CD14-positive monocyte (primary cell): ENCODE data around the gene IFIH1. TPM values are rescaled to one million over a fixed set of nuclear protein-coding genes. Genes with fewer than 3 reads are reported as not detected.
A peak's percentile ranks its signal among the peaks of the same experiment; 100 is the strongest.

Experiments used
- DNase-seq, 3 donors: peaks; one replicate each; pipeline ENCODE4 v3.0.0-alpha.2; 2011 to 2022
- H2AFZ ChIP-seq: 2 replicates; pipeline ENCODE4 v1.6.0; 2012; ENCODE audit warnings: mild to moderate bottlenecking, low read depth, low read length, inconsistent platforms; ENCODE audit not compliant: insufficient read depth, poor library complexity, severe bottlenecking
- H3K27ac ChIP-seq, 2 donors: 1 replicate in 1 of 2; 2 replicates in 1 of 2; pipeline ENCODE4 v1.5.1; 2012 to 2013; ENCODE audit warnings: low read length in 2 of 2, control low read depth in 1 of 2, inconsistent platforms in 1 of 2, low read depth in 1 of 2, mild to moderate bottlenecking in 1 of 2
- H3K27me3 ChIP-seq, 2 donors: one replicate each; pipeline versions ENCODE4 v1.6.0 to v1.6.1; 2011 to 2013; ENCODE audit warnings: low read length in 2 of 2; ENCODE audit not compliant: control insufficient read depth in 2 of 2, insufficient read depth in 2 of 2
- H3K36me3 ChIP-seq, 2 donors: replicated peaks in 1 of 2; 1 replicate in 1 of 2; 2 replicates in 1 of 2; pipeline versions ENCODE4 v1.5.1 to v1.6.1; 2012 to 2013; ENCODE audit warnings: low read length in 2 of 2, control low read depth in 1 of 2, inconsistent platforms in 1 of 2, mild to moderate bottlenecking in 1 of 2; ENCODE audit not compliant: insufficient read depth in 2 of 2, control insufficient read depth in 1 of 2
- H3K4me1 ChIP-seq, 2 donors: 1 replicate in 1 of 2; 2 replicates in 1 of 2; pipeline versions ENCODE4 v1.5.1 to v1.6.1; 2012 to 2013; ENCODE audit warnings: low read length in 2 of 2, control low read depth in 1 of 2, inconsistent platforms in 1 of 2, mild to moderate bottlenecking in 1 of 2, moderate library complexity in 1 of 2; ENCODE audit not compliant: insufficient read depth in 2 of 2, control insufficient read depth in 1 of 2
- H3K4me2 ChIP-seq: replicated peaks from 2 replicates; pipeline ENCODE3; 2012; ENCODE audit warnings: low read length, moderate library complexity, mild to moderate bottlenecking; ENCODE audit not compliant: poor library complexity, severe bottlenecking; ENCODE audit errors: extremely low read depth
- H3K4me3 ChIP-seq, 3 experiments: fragments of 200-600 bp in 1 of 3; sonication (generic) in 1 of 3; replicated peaks in 1 of 3; 1 replicate in 2 of 3; 2 replicates in 1 of 3; pipeline ENCODE4 v1.5.1; 2011 to 2013; ENCODE audit warnings: low read length in 3 of 3, mild to moderate bottlenecking in 3 of 3, control low read depth in 2 of 3, low read depth in 2 of 3, inconsistent platforms in 1 of 3, moderate library complexity in 1 of 3
- H3K79me2 ChIP-seq: 2 replicates; pipeline ENCODE4 v1.6.0; 2012; ENCODE audit warnings: mild to moderate bottlenecking, control low read depth, inconsistent platforms, low read length, moderate library complexity; ENCODE audit not compliant: insufficient read depth
- H3K9ac ChIP-seq: 2 replicates; pipeline ENCODE4 v1.6.0; 2017; ENCODE audit warnings: low read length, mild to moderate bottlenecking; ENCODE audit not compliant: insufficient read depth, poor library complexity, severe bottlenecking
- H3K9me3 ChIP-seq, 2 donors: replicated peaks in 1 of 2; 1 replicate in 1 of 2; 2 replicates in 1 of 2; pipeline versions ENCODE4 v1.5.1 to v1.6.1; 2012 to 2013; ENCODE audit warnings: low read length in 2 of 2, control low read depth in 1 of 2; ENCODE audit not compliant: control insufficient read depth in 1 of 2, insufficient read depth in 1 of 2
- H4K20me1 ChIP-seq: 2 replicates; pipeline ENCODE4 v1.6.0; 2012; ENCODE audit warnings: mild to moderate bottlenecking, low read length, control low read depth, moderate library complexity; ENCODE audit not compliant: insufficient read depth
- H3K27ac Mint-ChIP-seq, 7 donors: one replicate each; pipeline ENCODE4 v1.8.0; 2020; ENCODE audit warnings: mild to moderate bottlenecking in 7 of 7, mixed read lengths in 7 of 7, moderate library complexity in 6 of 7, inconsistent platforms in 2 of 7
- H3K27me3 Mint-ChIP-seq, 3 donors: one replicate each; pipeline ENCODE4 v1.8.0; 2021 to 2022; ENCODE audit warnings: low read depth in 3 of 3, mild to moderate bottlenecking in 3 of 3, mixed read lengths in 3 of 3, moderate library complexity in 3 of 3, inconsistent platforms in 1 of 3
- H3K36me3 Mint-ChIP-seq, 2 donors: one replicate each; pipeline ENCODE4 v1.8.0; 2020; ENCODE audit warnings: mixed read lengths in 2 of 2, inconsistent platforms in 1 of 2, mild to moderate bottlenecking in 1 of 2
- H3K4me1 Mint-ChIP-seq: one replicate; pipeline ENCODE4 v1.8.0; 2020; ENCODE audit warnings: mild to moderate bottlenecking, mixed read lengths
- H3K4me3 Mint-ChIP-seq, 2 donors: one replicate each; pipeline ENCODE4 v1.8.0; 2020; ENCODE audit warnings: mild to moderate bottlenecking in 2 of 2, mixed read lengths in 2 of 2, moderate library complexity in 1 of 2
- H3K9me3 Mint-ChIP-seq, 7 donors: one replicate each; pipeline ENCODE4 v1.8.0; 2020 to 2022; ENCODE audit warnings: mixed read lengths in 7 of 7, mild to moderate bottlenecking in 6 of 7, moderate library complexity in 6 of 7, inconsistent platforms in 2 of 7
- CTCF ChIP-seq: fragments of 200-600 bp; IDR thresholded peaks from one replicate; pipeline ENCODE4 v1.8.0; 2022; ENCODE audit warnings: antibody characterized with exemption, mild to moderate bottlenecking
- WGBS: methylation state at CpG from one replicate; pipeline ENCODE4 v1.1.5; 2013; ENCODE audit warnings: missing lambda C conversion rate; ENCODE audit not compliant: insufficient coverage; 5-methylcytosine and 5-hydroxymethylcytosine counted together
- intact Hi-C, 2 donors: fragments of 100-400 bp; cut with micrococcal nuclease; formaldehyde crosslinking; loops; one replicate each; pipeline versions ENCODE4 v1.15.0 to v1.15.1; 2023
- polyA plus RNA-seq, 3 donors: library from polyadenylated mRNA; depleted of rRNA in 1 of 3; unstranded in 2 of 3; stranded (reverse) in 1 of 3; fragments of 300-500 nt in 2 of 3; fragments of >200 nt in 1 of 3; fragmentation: Illumina TruSeq in 2 of 3; gene quantifications; 1 replicate in 2 of 3; 2 replicates in 1 of 3; pipeline ENCODE4 v1.2.3, GENCODE V29; 2012 to 2021

Gene IFIH1
- polyA plus RNA-seq, 3 donors: 11.6 to 17.6 (median 17.1) TPM

- H3K4me3 ChIP-seq: no peak overlapping the region
- Mint-ChIP-seq H3K27me3 (peaks cover 0 to 2% (median 1%) of the 10 kb centered on the region in 3 donors), H3K4me1 (peaks cover 26% of the 10 kb centered on the region), H3K9me3 (peaks cover 0 to 2% (median 0%) of the 10 kb centered on the region in 7 donors), H3K4me3 (no peak overlapping the region), H3K36me3 (no peaks in the 10 kb centered on the region), H3K27ac (no peak overlapping the region)
- intact Hi-C loops: no loop called here
- no peaks in the 10 kb centered on the region for H3K79me2 ChIP-seq
- H3K4me2 ChIP-seq: no peak overlapping the region
- H3K4me1 ChIP-seq: peaks cover 0 to 1% of the 10 kb centered on the region in 2 donors
- H3K9ac ChIP-seq: no peak overlapping the region
- no peaks in the 10 kb centered on the region for H4K20me1 ChIP-seq
- H2AFZ ChIP-seq: no peak overlapping the region
- no peaks in the 10 kb centered on the region for H3K27me3 ChIP-seq
- no peak for TF ChIP-seq CTCF
- no peaks in the 10 kb centered on the region for H3K9me3 ChIP-seq
- 100% methylated on average over 1 of the region's 1 CpG for WGBS
- DNase-seq: no peak
- H3K27ac ChIP-seq: no peak overlapping the region
- H3K36me3 ChIP-seq: no peaks in the 10 kb centered on the region
Measured at GRCh38 chr2:162324953-162325352, 6.5 kb upstream of the IFIH1 start.

- Histone ChIP-seq H3K4me1 (peaks cover 21 to 30% of the 10 kb centered on the region in 2 donors), H3K36me3 (no peaks in the 10 kb centered on the region), H3K27me3 (no peaks in the 10 kb centered on the region), H3K27ac (no peak overlapping the region), H2AFZ (no peak overlapping the region), H4K20me1 (peaks cover 8% of the 10 kb centered on the region), H3K79me2 (peaks cover 25% of the 10 kb centered on the region), H3K4me2 (no peak overlapping the region), H3K4me3 (no peak overlapping the region), H3K9ac (no peak overlapping the region), H3K9me3 (no peaks in the 10 kb centered on the region)
- TF ChIP-seq CTCF: no peak
- peaks cover 0 to 2% (median 0%) of the 10 kb centered on the region in 7 donors for H3K9me3 Mint-ChIP-seq
- no peak overlapping the region for H3K4me3 Mint-ChIP-seq
- peaks cover 0 to 2% (median 0%) of the 10 kb centered on the region in 3 donors for H3K27me3 Mint-ChIP-seq
- WGBS: no CpG with 5 or more reads among the region's 1 CpG
- DNase-seq: no peak
- H3K4me1 Mint-ChIP-seq: peaks cover 39% of the 10 kb centered on the region
- H3K36me3 Mint-ChIP-seq: no peaks in the 10 kb centered on the region
- intact Hi-C loops: no loop called here
- H3K27ac Mint-ChIP-seq: peak overlapping the region in 1 of 7 donors; percentile 100
Measured at GRCh38 chr2:162320864-162321517, 2.5 kb upstream of the IFIH1 start.
